ENCODE results near the gene CSNK1G1.

CSNK1G1 gene

GRCh38 chr15:64144565-64145281 is 211.2 kb downstream of the CSNK1G1 start:
- DNase-seq (ENCODE audit: insufficient read length) = peak; percentile 58
- peak; percentile 95 for FAIRE-seq

GRCh38 chr15:64144192-64144564 is 211.8 kb downstream of the CSNK1G1 start:
- FAIRE-seq = no peak
- TF ChIP-seq TAF1 (IDR thresholded peaks at IDR 0.05; ENCODE audit: borderline replicate concordance, low read depth, low read length) = 0 out of 2 replicates have a peak, but pooled peaks have one; percentile 5
- TF ChIP-seq POLR2AphosphoS5 (IDR thresholded peaks at IDR 0.05; ENCODE audit: low read depth, low read length) = no peak
- DNase-seq (ENCODE audit: insufficient read length) = no peak

More at GRCh38 chr15:64144565-64145281, 211.2 kb downstream of the CSNK1G1 start:
- TF ChIP-seq POLR2A (IDR thresholded peaks at IDR 0.05; ENCODE audit: low read depth, low read length) (peak; percentile 58; the same call in 1 of the 2 replicates), TAF1 (IDR thresholded peaks at IDR 0.05; ENCODE audit: borderline replicate concordance, low read depth, low read length) (no peak), POLR2AphosphoS5 (IDR thresholded peaks at IDR 0.05; ENCODE audit: low read depth, low read length) (peak; percentile 73; the same call in 1 of the 2 replicates)

GRCh38 chr15:64143276-64143675 is 212.7 kb downstream of the CSNK1G1 start:
- DNase-seq (ENCODE audit: insufficient read length) = no peak
- peak; percentile 21 for FAIRE-seq
- TF ChIP-seq TAF1 (IDR thresholded peaks at IDR 0.05; ENCODE audit: borderline replicate concordance, low read depth, low read length) (no peak), POLR2A (IDR thresholded peaks at IDR 0.05; ENCODE audit: low read depth, low read length) (no peak), POLR2AphosphoS5 (IDR thresholded peaks at IDR 0.05; ENCODE audit: low read depth, low read length) (no peak)

- no peak for DNase-seq (ENCODE audit: insufficient read length)
- TF ChIP-seq POLR2A (IDR thresholded peaks at IDR 0.05; ENCODE audit: low read depth, low read length) = no peak
- TF ChIP-seq POLR2AphosphoS5 (IDR thresholded peaks at IDR 0.05; ENCODE audit: low read depth, low read length) = no peak
- no peak for TF ChIP-seq TAF1 (IDR thresholded peaks at IDR 0.05; ENCODE audit: borderline replicate concordance, low read depth, low read length)
- FAIRE-seq = no peak
Measured at GRCh38 chr15:64141798-64142512, 214.0 kb downstream of the CSNK1G1 start.

- FAIRE-seq = no peak
- DNase-seq (ENCODE audit: insufficient read length) = no peak
- TF ChIP-seq POLR2A (IDR thresholded peaks at IDR 0.05; ENCODE audit: low read depth, low read length) = no peak
- no peak for TF ChIP-seq TAF1 (IDR thresholded peaks at IDR 0.05; ENCODE audit: borderline replicate concordance, low read depth, low read length)
- TF ChIP-seq POLR2AphosphoS5 (IDR thresholded peaks at IDR 0.05; ENCODE audit: low read depth, low read length) = no peak
Measured at GRCh38 chr15:64138331-64138941, 217.5 kb downstream of the CSNK1G1 start.

- FAIRE-seq (no peak), DNase-seq (ENCODE audit: insufficient read length) (no peak)
- TF ChIP-seq TAF1 (IDR thresholded peaks at IDR 0.05; ENCODE audit: borderline replicate concordance, low read depth, low read length) (no peak), POLR2AphosphoS5 (IDR thresholded peaks at IDR 0.05; ENCODE audit: low read depth, low read length) (no peak), POLR2A (IDR thresholded peaks at IDR 0.05; ENCODE audit: low read depth, low read length) (no peak)
Measured at GRCh38 chr15:64137226-64137833, 218.6 kb downstream of the CSNK1G1 start.

- no peak for FAIRE-seq
- DNase-seq (ENCODE audit: insufficient read length) = no peak
- TF ChIP-seq TAF1 (IDR thresholded peaks at IDR 0.05; ENCODE audit: borderline replicate concordance, low read depth, low read length) = no peak
- no peak for TF ChIP-seq POLR2AphosphoS5 (IDR thresholded peaks at IDR 0.05; ENCODE audit: low read depth, low read length)
- no peak for TF ChIP-seq POLR2A (IDR thresholded peaks at IDR 0.05; ENCODE audit: low read depth, low read length)
Measured at GRCh38 chr15:64136347-64136746, 219.6 kb downstream of the CSNK1G1 start.

- DNase-seq (ENCODE audit: insufficient read length) (no peak), FAIRE-seq (no peak)
Measured at GRCh38 chr15:64134345-64134829, 221.6 kb downstream of the CSNK1G1 start.

GRCh38 chr15:64133623-64134344 is 222.2 kb downstream of the CSNK1G1 start:
- TF ChIP-seq POLR2AphosphoS5 (IDR thresholded peaks at IDR 0.05; ENCODE audit: low read depth, low read length) (no peak), POLR2A (IDR thresholded peaks at IDR 0.05; ENCODE audit: low read depth, low read length) (no peak), TAF1 (IDR thresholded peaks at IDR 0.05; ENCODE audit: borderline replicate concordance, low read depth, low read length) (no peak)
- DNase-seq (ENCODE audit: insufficient read length) = no peak
- FAIRE-seq = no peak

More at GRCh38 chr15:64134345-64134829, 221.6 kb downstream of the CSNK1G1 start:
- TF ChIP-seq TAF1 (IDR thresholded peaks at IDR 0.05; ENCODE audit: borderline replicate concordance, low read depth, low read length) = no peak
- TF ChIP-seq POLR2A (IDR thresholded peaks at IDR 0.05; ENCODE audit: low read depth, low read length) = no peak
- TF ChIP-seq POLR2AphosphoS5 (IDR thresholded peaks at IDR 0.05; ENCODE audit: low read depth, low read length) = no peak

- FAIRE-seq (no peak), DNase-seq (ENCODE audit: insufficient read length) (no peak)
- TF ChIP-seq POLR2AphosphoS5 (IDR thresholded peaks at IDR 0.05; ENCODE audit: low read depth, low read length) (no peak), POLR2A (IDR thresholded peaks at IDR 0.05; ENCODE audit: low read depth, low read length) (no peak), TAF1 (IDR thresholded peaks at IDR 0.05; ENCODE audit: borderline replicate concordance, low read depth, low read length) (no peak)
Measured at GRCh38 chr15:64132217-64132616, 223.8 kb downstream of the CSNK1G1 start.
